Measurements from ENCODE around the gene ADD3.

GRCh38 chr10:110174816-110175215 lies 167.0 kb downstream of the ADD3 start:
- TF ChIP-seq PAX5 (IDR thresholded peaks at IDR 0.05; ENCODE audit: insufficient read depth, low read length, severe bottlenecking) (no peak), POLR2AphosphoS5 (IDR thresholded peaks at IDR 0.05; ENCODE audit: low read depth, low read length) (no peak), POLR2A (IDR thresholded peaks at IDR 0.05; ENCODE audit: low read depth, low read length) (no peak), TAF1 (IDR thresholded peaks at IDR 0.05; ENCODE audit: low read depth, low read length) (no peak), POU2F2 (IDR thresholded peaks at IDR 0.05; ENCODE audit: low read depth, low read length) (no peak), SPI1 (IDR thresholded peaks at IDR 0.05; ENCODE audit: low read depth, low read length) (no peak)
